GM18870 (cell line): ENCODE data around the gene ATG16L1.
A peak's percentile ranks its signal among the peaks of the same experiment; 100 is the strongest.

Experiments
- ATAC-seq: cut with Tn5 transposase; IDR thresholded peaks from one replicate; pipeline ENCODE4 v1.9.1; 2021; ENCODE audit warnings: moderate library complexity; ENCODE audit not compliant: unreplicated experiment

ATG16L1 gene

DNA sequence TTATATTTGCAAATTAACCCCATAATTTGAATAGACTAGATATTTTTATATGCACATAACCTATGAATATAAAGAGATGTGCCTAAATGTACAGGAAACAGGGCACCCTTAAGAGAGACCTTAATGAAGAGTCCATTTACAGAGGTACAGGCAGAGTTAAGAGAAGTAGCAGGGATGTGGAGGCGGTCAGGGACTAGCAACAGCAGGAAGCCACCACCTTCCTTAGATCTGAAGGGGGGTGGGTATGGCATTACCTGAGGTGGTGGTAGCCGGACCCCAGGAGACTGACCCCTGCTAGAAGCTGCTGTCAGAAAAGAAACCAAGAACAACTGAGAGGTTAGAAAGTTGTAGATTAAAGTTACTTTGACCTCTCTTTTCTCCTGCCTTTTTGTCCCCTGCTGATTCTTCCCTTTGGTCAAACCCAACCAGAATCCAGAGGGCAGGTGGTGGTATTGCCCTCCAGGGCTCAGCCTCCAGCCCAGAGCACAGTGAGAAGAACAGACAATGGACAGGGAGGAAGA is 24.9 kb upstream of the ATG16L1 start:
- no peak for ATAC-seq

DNA sequence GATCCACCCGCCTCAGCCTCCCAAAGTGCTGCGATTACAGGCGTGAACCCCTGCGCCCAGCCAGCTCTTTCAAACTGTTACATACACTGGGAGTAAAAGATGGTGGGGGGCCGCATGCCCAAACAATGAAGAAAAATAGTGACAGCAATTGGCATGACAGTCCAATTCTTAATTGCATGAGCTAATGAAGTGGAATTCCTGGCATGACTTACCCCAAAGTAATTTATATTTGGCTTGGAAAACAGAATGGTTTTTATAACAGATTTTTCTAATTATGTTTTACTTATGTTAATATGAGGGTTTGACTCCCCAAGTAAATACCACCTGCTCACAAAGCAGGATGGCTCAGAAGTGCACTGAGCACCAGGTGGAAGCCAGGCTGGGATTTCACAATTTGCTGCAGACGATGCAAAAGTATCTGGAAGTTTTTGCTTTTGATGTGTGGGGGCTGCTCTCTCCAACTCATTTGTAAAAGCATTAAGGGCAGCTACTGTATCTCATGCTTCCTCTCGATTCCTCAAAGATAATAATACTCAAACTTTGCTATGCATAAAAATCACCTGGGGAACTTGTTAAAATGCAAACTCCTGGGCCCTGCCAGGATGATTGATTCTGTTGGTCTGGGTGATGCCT is 24.0 kb upstream of the ATG16L1 start:
- ATAC-seq, result no peak

DNA sequence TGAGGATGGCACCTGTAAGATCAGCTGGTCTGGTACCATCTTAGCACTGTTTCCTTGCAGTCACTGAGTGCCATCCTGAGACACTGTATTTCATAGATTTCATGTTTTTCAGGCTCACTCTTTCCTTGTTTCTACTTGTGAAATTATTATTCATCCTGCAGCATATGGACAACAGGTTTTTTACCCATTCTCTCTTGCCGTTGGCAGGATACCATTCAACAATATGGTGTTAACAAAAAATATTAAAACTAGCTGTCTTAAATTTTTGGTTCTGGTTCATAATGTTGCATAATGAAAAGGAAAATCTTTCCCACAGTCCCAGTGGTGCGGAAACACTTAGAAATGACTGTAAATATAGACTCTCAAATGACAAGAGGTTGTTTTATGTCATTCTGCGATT is 23.1 kb upstream of the ATG16L1 start:
- ATAC-seq, result no peak

DNA sequence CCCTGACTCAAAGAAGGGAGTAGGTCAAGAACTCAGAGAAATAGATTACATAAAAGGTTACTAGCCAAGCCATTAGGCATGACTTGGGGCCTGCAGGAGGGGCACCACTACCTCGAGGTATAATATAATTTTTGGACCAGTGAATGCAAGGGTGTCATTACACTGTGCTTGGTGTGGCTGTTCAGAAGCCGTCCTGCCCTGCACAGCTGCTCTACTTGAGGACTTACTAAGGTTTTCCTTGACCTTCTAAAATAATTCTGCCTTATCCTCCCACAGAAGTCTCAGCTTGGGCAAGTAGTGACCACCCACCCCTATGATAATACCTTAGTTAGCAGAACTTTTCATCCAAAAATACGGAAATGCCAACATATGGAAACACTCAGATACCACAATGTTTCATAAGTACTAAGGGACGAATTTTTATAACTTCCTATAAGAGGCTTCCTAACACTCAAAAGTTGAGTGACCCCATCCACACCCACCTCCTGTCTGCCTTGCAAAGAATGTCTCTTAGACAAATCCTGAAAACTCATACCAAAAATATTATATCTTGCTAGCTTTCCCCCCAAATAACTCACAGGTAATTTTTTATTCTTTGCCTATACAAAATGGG is 17.7 kb upstream of the ATG16L1 start:
- ATAC-seq, result no peak

DNA sequence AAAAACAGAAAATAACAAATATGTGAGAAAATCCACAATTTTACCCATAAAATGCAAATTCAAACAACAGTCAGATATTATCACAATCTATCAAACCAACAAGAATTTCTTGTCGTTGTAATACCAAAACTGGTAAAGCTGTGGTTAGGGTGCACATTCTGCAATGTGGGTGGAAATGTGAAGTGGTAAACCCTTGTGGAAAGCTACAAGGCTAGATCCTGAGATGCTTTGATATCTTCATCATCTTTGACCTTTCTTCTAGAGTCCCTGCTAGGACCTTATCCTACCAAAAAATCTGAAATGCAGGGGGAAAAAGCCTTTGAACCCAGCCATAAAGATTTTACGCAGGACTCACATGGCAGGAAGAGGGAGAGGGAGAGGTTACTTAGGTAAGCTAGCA is 17.2 kb upstream of the ATG16L1 start:
- ATAC-seq, result no peak

DNA sequence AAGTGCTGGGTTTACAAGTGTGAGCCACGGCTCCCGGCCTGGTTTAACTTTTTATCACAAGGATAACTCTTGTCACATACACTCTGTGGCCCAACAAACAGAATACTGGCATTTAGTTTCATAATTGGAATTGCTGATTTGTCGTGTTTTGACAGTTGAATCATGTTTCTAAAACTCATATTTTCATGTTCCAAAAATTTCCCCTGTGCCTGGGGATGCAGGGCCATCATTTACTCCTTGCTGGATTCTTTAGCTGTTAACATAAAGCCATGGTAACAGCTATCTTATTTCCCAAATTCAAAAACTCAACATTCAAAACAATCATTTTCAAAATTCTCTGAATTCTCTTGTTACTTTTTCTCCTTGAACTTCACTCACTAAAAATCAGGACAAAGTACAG is 16.5 kb upstream of the ATG16L1 start:
- no peak for ATAC-seq

DNA sequence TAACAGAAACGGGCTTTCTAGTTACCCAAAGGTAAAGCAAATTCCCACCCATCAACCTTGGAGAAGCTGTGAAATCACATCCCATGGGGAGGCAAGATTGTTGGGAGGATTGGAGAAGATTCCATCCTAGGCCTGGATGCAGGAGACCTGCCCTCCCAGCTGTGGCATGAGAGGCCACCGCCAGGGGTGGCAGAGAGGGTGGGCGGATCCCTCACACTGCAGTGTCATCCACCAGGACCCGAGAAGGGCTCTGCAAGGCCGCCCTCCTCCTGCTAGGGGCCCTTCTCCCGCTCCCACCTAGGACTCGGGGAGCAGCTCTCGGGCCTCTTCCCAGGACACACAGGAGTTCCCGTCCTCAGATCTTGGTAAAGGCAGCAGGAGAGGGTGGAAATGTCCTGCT is 15.5 kb upstream of the ATG16L1 start:
- ATAC-seq, result no peak

DNA sequence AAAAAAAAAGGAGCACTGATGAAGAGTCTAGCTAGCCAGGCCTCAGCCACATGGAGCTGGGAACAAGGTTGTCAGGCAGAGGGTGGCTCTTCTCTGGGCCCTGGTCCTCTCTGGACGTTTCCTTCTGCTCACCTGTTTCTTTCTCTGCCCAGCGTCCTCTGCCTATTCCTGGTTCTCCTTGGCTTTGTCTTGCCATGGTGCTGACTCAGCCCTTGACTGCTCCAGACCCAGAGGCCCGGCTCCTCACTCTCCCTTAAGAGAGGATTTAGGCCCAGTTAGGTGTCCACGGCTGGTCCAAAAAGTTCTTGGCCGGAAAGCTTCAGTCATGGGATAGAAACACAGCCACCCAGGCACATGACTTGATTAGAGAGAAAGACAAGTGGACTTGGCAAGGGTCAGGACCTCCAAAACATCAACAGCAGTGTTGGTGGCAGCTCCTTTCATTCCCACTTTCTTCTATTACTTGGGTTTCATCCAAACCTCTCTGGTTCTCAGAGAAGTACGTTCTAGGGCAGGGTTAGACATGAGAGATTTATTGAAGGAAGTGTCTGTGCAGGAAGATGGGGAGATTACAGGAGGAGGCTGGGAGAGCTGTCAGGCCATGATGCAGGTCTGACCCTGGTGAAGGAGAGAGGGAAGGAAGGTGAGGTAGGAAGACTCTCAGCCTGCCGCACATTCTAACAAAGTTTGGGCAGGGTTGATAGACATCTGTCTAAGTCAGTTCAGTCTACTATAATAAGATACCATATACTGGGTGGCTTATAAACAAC is 14.5 kb upstream of the ATG16L1 start:
- no peak for ATAC-seq

DNA sequence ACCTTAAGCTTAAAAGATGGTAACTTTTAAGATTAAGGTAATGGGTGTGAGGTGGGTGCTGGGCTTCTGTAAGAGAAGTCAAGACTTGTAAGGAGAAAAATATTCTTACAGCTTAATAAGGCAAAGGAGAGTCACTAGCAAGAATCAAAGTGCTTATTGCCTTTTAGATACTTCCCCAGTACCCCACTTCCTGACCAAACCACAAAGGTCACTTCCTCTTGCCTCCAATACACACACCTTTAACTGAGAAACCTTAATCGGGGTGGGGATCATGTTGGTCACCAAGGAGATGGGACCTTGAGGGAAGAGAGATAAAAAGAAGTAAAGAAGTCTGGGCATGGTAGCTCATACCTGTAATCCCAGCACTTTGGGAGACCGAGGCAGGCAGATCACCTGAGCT is 10.6 kb upstream of the ATG16L1 start:
- no peak for ATAC-seq

DNA sequence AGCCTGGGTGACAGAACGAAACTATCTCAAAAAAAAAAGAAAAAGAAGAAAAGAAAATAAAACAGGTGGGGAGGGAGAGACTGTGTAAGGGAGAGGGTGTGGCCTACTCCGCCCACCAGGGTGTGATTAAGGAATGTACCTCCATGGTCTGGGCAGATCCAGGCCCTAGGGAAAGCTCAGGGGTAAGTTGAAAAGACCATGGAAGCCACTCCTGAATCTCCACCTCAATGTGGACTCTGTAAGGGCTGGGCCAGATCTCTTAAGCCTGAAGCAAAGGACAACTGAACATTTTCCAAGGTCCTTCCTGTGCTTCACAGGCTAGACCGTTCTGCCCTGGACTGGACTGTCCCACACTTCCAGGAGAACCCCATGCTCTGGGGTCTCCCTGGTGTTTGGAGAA is 9.7 kb upstream of the ATG16L1 start:
- no peak for ATAC-seq

DNA sequence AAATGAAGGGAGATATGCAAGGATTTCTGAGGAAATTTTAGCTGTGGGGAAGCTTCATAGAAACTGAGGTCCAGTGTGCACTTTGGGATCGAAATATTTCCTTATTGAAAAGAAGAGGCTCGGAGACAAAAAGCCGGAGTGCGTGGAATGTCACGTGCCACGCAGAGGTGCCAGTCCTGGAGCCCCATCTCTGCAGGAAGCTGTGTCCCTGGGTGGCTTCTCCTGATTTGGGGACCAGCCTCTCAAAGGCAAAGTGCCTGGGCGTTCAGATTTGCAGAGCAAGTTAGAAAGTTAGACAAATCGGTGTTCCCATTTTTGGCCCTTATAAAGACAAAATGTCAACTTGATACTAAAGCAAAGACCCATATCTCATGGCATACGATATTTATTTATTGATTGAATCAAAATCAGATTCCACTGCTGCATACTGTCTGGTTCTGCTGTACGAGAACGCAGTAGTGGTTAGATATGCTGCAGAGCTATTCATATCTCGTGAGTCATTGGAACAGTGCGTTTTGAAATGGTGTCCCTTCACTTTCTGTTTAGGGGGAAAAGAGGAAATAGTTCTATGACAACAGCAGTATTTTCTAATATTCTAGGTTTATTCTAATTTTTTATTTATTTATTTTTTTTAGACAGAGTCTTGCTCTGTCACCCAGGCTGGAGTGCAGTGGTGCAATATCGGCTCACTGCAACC is 9.1 kb upstream of the ATG16L1 start:
- ATAC-seq, result no peak

DNA sequence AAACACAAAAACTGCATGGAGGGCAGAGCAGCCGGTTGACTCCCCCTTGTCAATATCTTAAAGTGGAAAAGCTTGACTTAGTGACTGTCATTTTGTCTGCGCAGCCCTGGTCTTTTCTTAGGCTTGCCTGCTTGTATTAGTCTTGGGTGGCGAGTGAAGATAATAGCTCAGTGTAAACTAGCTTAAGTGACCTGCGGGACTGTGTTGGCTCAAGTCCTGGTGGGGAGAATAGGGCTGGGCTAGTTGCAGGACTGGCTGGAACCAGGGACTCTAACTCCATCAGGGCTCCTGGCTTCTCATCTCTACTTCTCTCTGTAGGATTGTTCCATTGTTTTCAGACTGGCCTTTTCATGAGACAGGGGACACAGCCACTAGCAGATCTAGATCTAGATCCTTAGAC is 8.1 kb upstream of the ATG16L1 start:
- ATAC-seq, result no peak

DNA sequence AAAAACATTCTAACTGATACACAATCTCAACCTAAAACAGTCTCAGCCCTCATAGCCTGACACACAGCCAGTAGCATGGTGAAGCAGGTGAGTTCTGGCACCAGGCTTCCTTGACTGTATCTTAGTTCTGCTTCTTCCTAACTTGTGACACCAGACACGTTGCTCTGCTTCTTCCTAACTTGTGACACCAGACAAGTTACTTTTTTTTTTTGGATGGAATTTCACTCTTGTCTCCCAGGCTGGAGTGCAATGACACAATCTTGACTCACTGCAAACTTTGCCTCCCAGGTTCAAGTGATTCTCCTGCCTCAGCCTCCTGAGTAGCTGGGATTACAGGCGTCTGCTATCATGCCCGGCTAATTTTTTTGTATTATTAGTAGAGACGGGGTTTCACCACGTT is 6.7 kb upstream of the ATG16L1 start:
- ATAC-seq, result no peak

DNA sequence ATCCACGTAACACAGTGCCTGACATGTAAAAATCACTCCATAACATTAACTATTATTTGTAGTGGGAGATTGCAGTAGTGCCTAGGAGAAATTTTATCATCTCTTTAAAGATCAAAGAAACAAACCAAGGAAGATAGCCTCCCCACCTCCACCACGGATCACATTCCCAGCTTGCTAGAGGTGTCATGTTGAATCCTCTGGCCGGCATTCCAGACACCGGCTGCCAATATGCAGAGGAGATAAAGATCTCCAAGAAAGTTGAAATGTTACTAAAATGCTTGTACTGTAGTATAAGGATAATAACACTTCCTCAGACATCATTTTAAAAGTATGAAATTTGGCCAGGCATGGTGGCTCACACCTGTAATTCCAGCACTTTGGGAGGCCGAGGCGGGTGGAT is 6.1 kb upstream of the ATG16L1 start:
- no peak for ATAC-seq

DNA sequence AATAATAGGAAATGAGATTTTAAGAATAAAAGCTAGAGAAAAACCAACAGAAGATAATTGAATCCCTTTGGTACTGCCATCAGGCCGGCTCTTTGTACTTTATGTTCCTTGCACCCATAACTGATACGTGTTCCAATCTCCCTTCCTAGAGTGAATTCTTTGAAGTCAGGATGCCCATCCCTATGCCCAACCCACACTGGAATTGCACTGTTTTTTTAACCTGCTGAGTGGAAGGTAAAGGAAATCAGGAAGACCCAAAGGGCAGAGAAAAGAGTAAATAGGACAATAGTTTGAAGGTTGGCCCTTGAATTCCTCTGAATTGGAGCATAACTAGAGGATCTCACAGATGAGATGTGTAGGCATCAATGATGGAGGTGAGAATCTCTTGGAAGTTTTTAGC is 4.4 kb upstream of the ATG16L1 start:
- ATAC-seq, result no peak

DNA sequence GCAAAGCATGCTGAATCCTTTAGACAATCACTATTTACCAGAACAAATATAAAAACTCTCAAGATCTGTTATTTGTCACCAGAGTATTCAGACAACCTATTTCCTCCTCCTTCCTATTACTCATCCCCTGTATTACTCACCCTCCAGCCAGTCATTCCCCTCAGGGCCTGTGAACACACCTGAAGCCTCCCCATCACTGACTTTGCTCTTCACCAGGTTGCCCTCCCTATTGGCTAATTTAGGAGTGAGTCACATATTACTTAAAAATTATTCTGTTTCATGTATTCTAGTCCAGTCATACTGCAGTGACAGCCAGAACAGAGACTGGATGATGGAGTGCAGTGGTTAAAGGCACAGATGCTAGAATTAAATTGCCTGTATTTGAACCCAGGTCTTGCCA is 3.7 kb upstream of the ATG16L1 start:
- ATAC-seq, result no peak

DNA sequence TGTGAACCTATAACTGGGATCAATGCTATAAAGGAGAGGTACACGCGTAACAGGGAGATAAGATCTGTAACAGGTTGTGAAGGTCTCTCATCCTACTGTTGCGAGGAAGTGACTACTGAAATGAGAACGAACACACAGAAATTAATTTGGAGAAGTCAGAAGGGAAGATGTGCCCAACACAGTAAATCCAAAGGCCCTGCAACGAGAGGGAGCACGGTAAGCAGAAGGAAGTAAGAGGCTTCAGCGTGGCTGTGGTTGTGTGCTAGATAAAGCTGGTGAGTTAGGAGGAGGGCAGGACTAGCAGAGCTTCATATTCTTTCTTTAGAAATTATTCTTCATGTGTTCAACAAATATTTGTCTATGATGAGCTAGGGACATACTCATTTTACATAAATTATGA is 2.5 kb upstream of the ATG16L1 start:
- no peak for ATAC-seq

DNA sequence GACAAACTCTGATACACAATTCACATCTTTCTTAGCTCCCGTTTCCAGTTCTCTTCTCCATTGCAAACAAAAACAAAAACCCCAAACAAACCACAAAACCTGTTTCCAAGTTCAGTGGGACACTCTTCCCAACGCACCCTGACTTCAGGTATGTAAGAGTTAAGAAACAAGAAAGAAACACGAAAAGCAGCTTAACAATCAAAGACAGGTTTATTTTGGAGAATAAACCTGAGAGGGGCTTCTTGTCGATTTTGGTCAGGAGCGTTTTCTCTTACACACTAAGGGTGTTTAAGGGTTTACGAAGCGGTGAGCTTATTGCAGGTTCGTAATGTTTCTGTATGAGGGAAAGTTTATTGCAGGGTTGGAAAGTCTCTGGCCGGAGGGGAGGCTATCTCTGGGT is 905 bp upstream of the ATG16L1 start:
- no peak for ATAC-seq

DNA sequence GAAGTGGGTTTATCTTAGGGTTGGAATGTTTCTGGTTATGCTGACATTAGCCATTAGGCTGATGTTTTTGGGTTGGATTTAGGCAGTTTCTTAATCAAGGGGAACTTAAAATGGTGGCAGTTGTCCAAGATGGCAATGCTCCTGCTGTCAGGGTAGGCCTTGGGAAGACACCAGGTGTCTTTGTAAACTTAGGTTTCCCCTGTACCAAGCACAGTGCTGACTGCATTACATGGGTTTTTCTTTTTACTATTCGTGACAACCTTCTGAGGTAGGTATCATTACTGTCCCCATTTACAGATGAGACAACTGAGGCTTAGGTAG is 528 bp upstream of the ATG16L1 start:
- peak; percentile 18 for ATAC-seq

DNA sequence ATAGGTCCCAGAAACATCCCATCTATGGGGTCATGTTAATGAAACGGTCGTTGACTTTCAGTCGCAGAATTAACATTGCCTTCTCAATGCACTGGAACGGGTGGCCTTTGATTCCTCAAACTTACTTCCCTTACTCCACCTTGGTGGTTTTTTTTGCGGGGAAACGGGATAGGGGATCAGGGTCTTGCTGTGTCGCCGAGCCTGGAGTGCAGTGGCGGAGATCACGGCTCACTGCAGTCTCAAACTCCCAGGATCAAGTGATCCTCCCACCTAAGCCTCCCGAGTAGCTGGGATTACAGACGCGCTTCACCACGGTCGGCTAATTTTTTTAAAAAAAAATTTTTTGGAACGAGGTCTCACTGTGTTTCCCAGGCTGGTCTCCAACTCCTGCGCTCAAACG is 754 bp downstream of the ATG16L1 start:
- no peak for ATAC-seq

DNA sequence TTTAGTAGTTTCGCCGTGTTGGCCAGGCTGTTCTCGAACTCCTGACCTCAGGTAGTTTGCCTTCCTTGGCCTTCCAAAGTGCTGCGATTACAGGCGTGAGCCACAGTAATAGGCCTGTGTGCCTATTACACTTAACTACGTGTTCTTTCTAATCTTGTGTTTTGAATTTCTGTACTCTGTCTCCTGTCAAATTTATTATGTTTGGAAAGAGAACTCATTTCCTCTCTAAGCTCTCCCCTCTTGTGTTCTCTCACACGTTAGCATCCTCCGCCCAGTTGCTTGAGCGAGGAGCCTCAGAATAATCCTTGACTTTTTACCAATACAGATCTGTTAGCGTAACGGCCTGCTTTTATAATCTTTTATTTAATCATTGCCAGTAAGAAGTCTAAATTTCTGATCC is 3.7 kb downstream of the ATG16L1 start:
- no peak for ATAC-seq

DNA sequence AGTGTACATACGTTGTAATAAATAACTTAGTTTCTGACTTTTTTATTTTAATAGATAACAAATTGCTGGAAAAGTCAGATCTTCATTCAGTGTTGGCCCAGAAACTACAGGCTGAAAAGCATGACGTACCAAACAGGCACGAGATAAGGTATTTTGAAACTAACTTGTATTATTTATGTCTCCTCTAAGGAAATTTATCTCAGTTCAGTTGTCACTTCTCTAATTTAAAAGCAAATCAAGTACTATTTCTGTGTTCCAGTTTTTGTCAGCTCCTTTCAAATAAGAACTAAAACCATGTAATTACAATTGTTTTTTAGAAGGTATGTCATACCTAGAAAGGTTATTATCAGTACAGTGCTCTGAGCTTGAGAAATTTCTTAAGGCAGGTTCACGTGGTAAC is 4.6 kb downstream of the ATG16L1 start:
- ATAC-seq, result no peak
